Activated T-cell treated with anti-CD3 and anti-CD28 coated beads for 48 hours (primary cell): ENCODE results near the gene SUSD3.
"Not testable (repeated sequence)": the region's sequence is repeated elsewhere in the genome, so short reads cannot be mapped to it uniquely, and the experiment has no call there.

Experiments
- DNase-seq: peaks from one replicate; pipeline ENCODE4 v3.0.0-alpha.2; 2020; ENCODE audit warnings: low read depth

The SUSD3 gene

GRCh38 chr9:93093877-93094657 is 35.6 kb downstream of the SUSD3 start:
- no peak for DNase-seq

- no peak for DNase-seq
Measured at GRCh38 chr9:93094658-93095204, 36.2 kb downstream of the SUSD3 start.

GRCh38 chr9:93095205-93096130 is 37.0 kb downstream of the SUSD3 start:
- DNase-seq: peak; percentile 100

DNA sequence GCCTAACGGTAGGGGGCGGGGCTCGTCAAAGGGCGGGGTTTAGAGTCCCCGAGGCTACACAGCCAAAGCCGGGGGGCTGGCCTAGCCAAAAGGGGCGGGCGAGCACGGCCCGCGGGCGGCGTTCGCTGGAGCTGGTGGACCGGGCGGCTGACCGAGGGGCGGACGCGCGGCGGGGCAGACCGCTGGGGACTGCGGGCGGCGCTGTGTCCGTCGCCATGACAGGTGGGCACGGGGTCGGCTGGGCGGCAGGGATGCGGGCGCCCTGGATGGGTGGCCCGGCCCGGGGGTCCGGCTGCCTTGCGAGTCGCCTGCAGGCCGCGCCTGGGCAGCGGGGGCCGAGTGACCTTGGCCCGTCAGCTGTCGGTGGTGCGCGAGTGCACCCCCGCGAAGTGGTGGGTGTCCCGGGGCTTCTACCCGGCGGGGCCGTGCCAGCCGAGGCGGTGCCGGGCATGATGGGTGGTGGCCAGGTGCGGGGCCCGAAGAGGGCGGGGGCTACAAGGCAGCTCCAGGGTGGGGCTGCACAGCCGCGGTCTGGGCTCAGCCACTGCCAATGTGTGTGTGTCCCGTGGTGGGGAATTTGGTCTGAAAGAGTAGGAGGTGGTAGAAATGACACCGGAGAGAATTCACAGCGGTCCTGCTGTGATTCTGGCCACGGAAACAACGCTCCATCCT is 37.8 kb downstream of the SUSD3 start, which contains the start of gene CARD19:
Gene CARD19 (plus strand): TSS at position 87 of the 672 bp plus-strand sequence. CDS start 129 bp downstream, at position 216.
- DNase-seq: no peak

- no peak for DNase-seq
Measured at GRCh38 chr9:93096811-93097382, 38.4 kb downstream of the SUSD3 start.

GRCh38 chr9:93097511-93098201 is 39.2 kb downstream of the SUSD3 start:
- DNase-seq: no peak

GRCh38 chr9:93098236-93098946 is 39.9 kb downstream of the SUSD3 start:
- peak; percentile 67 for DNase-seq

DNA sequence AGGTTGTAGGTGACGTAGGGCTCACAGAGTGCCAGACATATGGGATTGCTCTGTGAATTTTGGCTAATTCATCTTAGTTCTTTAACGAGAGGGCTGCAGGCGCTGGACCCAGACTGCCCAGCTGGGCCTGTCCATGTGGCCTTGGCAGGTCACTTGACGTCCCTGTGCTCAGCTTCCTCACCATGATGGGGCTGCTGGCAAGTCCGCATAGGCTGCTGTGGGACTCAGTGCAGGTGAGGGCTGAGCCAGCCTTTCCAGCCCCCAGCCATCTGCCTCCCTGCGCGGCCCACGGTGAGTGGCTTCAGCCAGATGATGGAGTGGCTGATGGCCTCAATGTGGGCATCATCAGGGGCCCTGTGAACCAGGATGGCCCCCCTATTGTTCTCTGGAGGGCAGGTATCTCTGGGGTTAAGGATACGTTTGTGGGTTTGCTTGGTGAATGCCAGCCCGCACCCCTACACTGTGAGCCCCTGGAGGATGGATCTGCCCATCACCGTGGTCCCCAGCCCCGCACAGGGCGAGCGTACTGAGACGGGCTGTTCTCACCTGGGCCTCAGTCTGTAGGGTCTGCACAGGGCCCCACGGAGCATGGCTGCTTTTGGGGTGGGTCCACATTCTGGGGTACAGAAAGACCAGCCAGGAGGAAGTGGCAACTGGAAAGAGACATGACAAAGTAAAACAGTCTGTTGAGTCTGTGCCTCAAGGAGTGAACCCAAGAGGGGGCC is 41.2 kb downstream of the SUSD3 start:
- no peak for DNase-seq

DNA sequence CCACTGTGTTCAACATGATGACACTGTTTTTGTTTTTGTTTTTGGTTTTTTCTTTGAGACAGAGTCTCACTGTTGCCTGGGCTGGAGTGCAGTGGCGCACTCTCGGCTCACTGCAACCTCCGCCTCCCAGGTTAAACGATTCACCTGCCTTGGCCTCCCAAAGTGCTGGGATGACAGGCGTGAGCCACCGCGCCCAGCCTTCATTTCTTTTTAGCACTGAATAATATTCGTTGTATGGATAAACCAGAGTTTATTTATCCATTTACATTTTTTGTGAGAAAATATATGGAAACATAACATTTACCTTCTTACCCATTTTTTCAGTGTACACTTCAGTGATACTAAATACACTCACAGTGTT is 41.8 kb downstream of the SUSD3 start:
- no peak for DNase-seq

GRCh38 chr9:93101086-93101485 is 42.6 kb downstream of the SUSD3 start:
- not testable (repeated sequence) for DNase-seq

GRCh38 chr9:93105620-93106019 is 47.1 kb downstream of the SUSD3 start:
- DNase-seq: no peak

- DNase-seq: no peak
Measured at GRCh38 chr9:93107151-93107824, 48.8 kb downstream of the SUSD3 start.

- no peak for DNase-seq
Measured at GRCh38 chr9:93107825-93108161, 49.3 kb downstream of the SUSD3 start.

- DNase-seq: peak; percentile 49
Measured at GRCh38 chr9:93108291-93109041, 50.0 kb downstream of the SUSD3 start.

- no peak for DNase-seq
Measured at GRCh38 chr9:93110311-93110855, 51.9 kb downstream of the SUSD3 start.

- no peak for DNase-seq
Measured at GRCh38 chr9:93111001-93111370, 52.5 kb downstream of the SUSD3 start.

DNA sequence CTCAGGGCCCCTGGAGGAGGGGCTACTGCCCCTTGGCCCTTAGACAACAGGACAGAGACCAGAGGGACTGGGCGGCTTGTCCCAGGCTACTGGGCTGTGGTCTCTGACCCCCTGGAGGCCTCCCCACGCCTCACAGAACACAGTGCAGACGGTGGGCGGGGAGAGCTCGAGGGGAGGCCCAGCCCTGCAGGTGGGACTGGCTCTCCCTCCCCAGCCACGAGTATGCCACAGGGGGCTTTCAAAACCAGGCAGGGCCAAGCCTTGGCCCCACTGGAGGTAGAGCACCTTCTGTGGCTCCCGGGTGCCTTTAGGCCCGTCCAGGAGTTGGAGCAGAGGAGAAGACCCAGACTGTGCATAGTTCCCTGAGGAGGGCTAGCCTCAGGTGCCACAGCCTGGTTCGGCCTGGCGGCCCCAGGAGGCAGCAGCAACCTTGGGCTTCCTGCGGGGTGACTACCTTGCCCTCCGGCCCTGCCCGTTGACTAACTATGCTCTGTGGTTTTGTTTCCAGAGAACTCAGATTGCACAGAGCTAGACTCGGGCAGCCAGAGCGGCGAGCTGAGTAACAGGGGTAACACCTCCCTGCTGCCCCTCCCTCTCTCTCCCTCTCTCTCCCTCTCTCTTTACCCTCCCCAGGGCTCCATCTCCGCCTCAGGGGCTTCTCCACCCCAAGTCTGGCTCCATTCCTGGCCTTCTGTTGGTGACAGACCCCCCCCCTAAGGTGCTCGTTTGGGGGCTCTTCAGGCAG is 53.0 kb downstream of the SUSD3 start:
- DNase-seq: no peak
